SU-DHL-6 (cell line): Measurements from ENCODE around the gene TIMP2.

Experiments
- H2AFZ ChIP-seq: fragments of 200-600 bp; sonication (generic); 2 replicates; pipeline ENCODE4 v1.6.1; 2014; ENCODE audit warnings: low read depth, mild to moderate bottlenecking, moderate library complexity, mixed read lengths, antibody characterized with exemption, low read length; ENCODE audit not compliant: severe bottlenecking
- H3F3A ChIP-seq: fragments of 200-600 bp; shearing (Covaris generic); 2 replicates; pipeline ENCODE4 v1.6.0; 2016; ENCODE audit warnings: antibody characterized with exemption, mild to moderate bottlenecking; ENCODE audit not compliant: insufficient read depth
- H3K27ac ChIP-seq: fragments of 200-600 bp; sonication (generic); 2 replicates; pipeline ENCODE4 v1.5.1; 2016; ENCODE audit warnings: low read depth, mild to moderate bottlenecking, low read length, moderate library complexity, mixed read lengths
- H3K27me3 ChIP-seq: fragments of 200-600 bp; sonication (generic), shearing (Covaris generic); 2 replicates; pipeline ENCODE4 v1.6.0; 2014; ENCODE audit warnings: mild to moderate bottlenecking, low read length
- H3K36me3 ChIP-seq: fragments of 200-600 bp; sonication (generic); 2 replicates; pipeline ENCODE4 v1.6.1; 2014; ENCODE audit warnings: mild to moderate bottlenecking, low read length, mixed read lengths
- H3K4me2 ChIP-seq: fragments of 300-600, 200-600 bp; shearing (Covaris generic), sonication (generic); 2 replicates; pipeline ENCODE4 v1.6.0; 2014; ENCODE audit warnings: low read length, low read depth, mild to moderate bottlenecking; ENCODE audit not compliant: poor library complexity, severe bottlenecking
- H3K4me3 ChIP-seq: fragments of 200-600 bp; sonication (generic); 2 replicates; pipeline ENCODE4 v1.5.1; 2014; ENCODE audit warnings: antibody characterized with exemption, low read length, mild to moderate bottlenecking, mixed read lengths; ENCODE audit not compliant: insufficient read depth, poor library complexity, severe bottlenecking
- H3K79me2 ChIP-seq: fragments of 200-600 bp; sonication (generic); 2 replicates; pipeline ENCODE4 v1.6.1; 2014; ENCODE audit warnings: mild to moderate bottlenecking, low read length, moderate library complexity; ENCODE audit not compliant: insufficient read depth
- H3K9ac ChIP-seq: fragments of 200-600 bp; sonication (generic); 2 replicates; pipeline ENCODE4 v1.7.0; 2014; ENCODE audit warnings: mild to moderate bottlenecking, low read length
- H3K9me2 ChIP-seq: fragments of 200-600 bp; sonication (generic); replicated peaks from 2 replicates; pipeline ENCODE4 v1.6.1; 2014; ENCODE audit warnings: low read length; ENCODE audit not compliant: insufficient read depth
- H3K9me3 ChIP-seq: fragments of 200-600 bp; sonication (generic); 2 replicates; pipeline ENCODE4 v1.6.1; 2014; ENCODE audit warnings: low read length, mixed read lengths; ENCODE audit not compliant: insufficient read depth
- H4K20me1 ChIP-seq: fragments of 200-600 bp; sonication (generic); 2 replicates; pipeline ENCODE4 v1.6.1; 2014; ENCODE audit warnings: low read depth, mild to moderate bottlenecking, antibody characterized with exemption, low read length, moderate library complexity, mixed read lengths
- EZH2phosphoT487 ChIP-seq: fragments of 200-600 bp; sonication (generic), shearing (Covaris generic); conservative IDR thresholded peaks from 2 replicates; pipeline ENCODE4 v1.6.1; 2018; ENCODE audit warnings: mild to moderate bottlenecking, antibody characterized with exemption, low read length, moderate library complexity, mixed read lengths
- TF ChIP-seq, protein P1 (sequence below): fragments of 200-600 bp; sonication (generic); IDR thresholded peaks from one replicate; pipeline ENCODE4 v1.5.1; 2017; ENCODE audit warnings: antibody characterized with exemption, mild to moderate bottlenecking, low read length, moderate library complexity; ENCODE audit not compliant: insufficient read depth, poor library complexity, severe bottlenecking

Gene TIMP2

DNA sequence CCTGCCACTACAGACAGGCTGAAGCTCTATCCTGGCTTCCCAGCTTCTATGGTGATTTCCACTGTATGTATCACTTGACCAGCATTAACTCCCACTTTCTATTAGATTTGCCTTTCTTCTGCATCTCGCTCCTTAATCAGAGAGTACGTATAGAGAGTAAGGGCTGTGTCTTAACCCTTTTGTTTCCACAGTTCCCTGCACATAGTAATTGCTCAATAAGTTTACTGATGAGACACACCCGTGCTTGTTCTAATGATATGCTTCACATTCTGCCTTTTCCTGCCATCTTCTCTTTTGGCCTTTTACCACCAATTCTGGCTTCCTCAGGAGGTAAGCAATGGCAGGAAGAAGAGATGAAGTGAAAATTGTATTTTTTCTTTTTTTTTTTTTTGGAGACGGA is 64.0 kb downstream of the TIMP2 start:
- H3K9me2 ChIP-seq = no peaks in the 10 kb centered on the region
- no peaks in the 10 kb centered on the region for H3F3A ChIP-seq
- H3K9ac ChIP-seq = no peak overlapping the region
- H3K4me2 ChIP-seq = no peak overlapping the region
- no peak for TF ChIP-seq EZH2phosphoT487
- no peak overlapping the region for H3K27ac ChIP-seq
- no peaks in the 10 kb centered on the region for H3K9me3 ChIP-seq
- no peaks in the 10 kb centered on the region for H3K36me3 ChIP-seq
- H3K27me3 ChIP-seq = no peaks in the 10 kb centered on the region
- H2AFZ ChIP-seq = no peak overlapping the region
- H3K79me2 ChIP-seq = no peaks in the 10 kb centered on the region
- H4K20me1 ChIP-seq = no peaks in the 10 kb centered on the region
- H3K4me3 ChIP-seq = no peak overlapping the region

DNA sequence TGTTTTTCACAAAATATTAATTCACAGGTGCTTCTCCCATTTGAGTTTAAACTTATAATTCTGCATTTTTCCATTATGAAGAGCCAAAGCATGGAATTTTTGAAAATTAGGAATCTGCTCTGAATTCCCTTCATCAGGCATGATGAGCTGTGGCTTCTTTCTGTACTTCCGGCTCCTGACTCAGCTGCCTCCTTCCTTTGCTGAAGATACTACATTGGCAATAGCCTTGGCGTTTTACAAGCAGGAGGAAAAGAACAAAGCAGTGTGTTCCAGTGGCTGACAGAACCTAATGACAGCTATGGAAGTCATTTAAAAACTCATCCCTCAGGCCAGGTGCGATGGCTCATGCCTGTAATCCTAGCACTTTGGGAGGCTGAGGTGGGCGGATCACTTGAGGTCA is 66.1 kb downstream of the TIMP2 start:
- H3K4me3 ChIP-seq = no peak overlapping the region
- no peaks in the 10 kb centered on the region for H3K36me3 ChIP-seq
- H3K4me2 ChIP-seq = no peak overlapping the region
- no peaks in the 10 kb centered on the region for H3K9me3 ChIP-seq
- no peak overlapping the region for H3K9ac ChIP-seq
- H2AFZ ChIP-seq = no peak overlapping the region
- H3K79me2 ChIP-seq = no peaks in the 10 kb centered on the region
- no peaks in the 10 kb centered on the region for H4K20me1 ChIP-seq
- H3K9me2 ChIP-seq = no peaks in the 10 kb centered on the region
- H3F3A ChIP-seq = no peaks in the 10 kb centered on the region
- TF ChIP-seq EZH2phosphoT487 = no peak
- TF ChIP-seq, protein P1, sequence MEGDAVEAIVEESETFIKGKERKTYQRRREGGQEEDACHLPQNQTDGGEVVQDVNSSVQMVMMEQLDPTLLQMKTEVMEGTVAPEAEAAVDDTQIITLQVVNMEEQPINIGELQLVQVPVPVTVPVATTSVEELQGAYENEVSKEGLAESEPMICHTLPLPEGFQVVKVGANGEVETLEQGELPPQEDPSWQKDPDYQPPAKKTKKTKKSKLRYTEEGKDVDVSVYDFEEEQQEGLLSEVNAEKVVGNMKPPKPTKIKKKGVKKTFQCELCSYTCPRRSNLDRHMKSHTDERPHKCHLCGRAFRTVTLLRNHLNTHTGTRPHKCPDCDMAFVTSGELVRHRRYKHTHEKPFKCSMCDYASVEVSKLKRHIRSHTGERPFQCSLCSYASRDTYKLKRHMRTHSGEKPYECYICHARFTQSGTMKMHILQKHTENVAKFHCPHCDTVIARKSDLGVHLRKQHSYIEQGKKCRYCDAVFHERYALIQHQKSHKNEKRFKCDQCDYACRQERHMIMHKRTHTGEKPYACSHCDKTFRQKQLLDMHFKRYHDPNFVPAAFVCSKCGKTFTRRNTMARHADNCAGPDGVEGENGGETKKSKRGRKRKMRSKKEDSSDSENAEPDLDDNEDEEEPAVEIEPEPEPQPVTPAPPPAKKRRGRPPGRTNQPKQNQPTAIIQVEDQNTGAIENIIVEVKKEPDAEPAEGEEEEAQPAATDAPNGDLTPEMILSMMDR = no peak
- no peaks in the 10 kb centered on the region for H3K27me3 ChIP-seq
- H3K27ac ChIP-seq = no peak overlapping the region

DNA sequence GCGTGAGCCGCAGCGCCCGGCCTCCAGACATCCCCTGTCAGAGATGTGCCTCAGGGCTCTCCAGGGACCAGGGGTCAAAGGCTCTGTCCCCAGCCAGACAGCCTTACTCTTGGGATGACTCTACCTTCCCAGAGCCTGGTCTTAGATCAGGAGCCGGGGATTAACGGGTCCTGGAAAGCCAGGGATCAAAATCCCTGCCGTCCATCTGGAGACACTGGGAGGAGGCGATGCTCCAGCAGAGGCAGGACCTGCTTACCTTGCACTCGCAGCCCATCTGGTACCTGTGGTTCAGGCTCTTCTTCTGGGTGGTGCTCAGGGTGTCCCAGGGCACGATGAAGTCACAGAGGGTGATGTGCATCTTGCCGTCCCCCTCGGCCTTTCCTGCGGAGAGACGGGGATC is 67.9 kb downstream of the TIMP2 start:
- Histone ChIP-seq H3K9me2 (no peaks in the 10 kb centered on the region), H3K79me2 (no peaks in the 10 kb centered on the region), H3K27ac (no peak overlapping the region), H3K27me3 (no peaks in the 10 kb centered on the region), H3K36me3 (no peaks in the 10 kb centered on the region), H3K9ac (no peak overlapping the region), H2AFZ (no peak overlapping the region), H3K4me2 (no peak overlapping the region), H3F3A (no peaks in the 10 kb centered on the region), H4K20me1 (no peaks in the 10 kb centered on the region), H3K4me3 (no peak overlapping the region), H3K9me3 (no peaks in the 10 kb centered on the region)
- TF ChIP-seq, protein P1 = no peak
- no peak for TF ChIP-seq EZH2phosphoT487

DNA sequence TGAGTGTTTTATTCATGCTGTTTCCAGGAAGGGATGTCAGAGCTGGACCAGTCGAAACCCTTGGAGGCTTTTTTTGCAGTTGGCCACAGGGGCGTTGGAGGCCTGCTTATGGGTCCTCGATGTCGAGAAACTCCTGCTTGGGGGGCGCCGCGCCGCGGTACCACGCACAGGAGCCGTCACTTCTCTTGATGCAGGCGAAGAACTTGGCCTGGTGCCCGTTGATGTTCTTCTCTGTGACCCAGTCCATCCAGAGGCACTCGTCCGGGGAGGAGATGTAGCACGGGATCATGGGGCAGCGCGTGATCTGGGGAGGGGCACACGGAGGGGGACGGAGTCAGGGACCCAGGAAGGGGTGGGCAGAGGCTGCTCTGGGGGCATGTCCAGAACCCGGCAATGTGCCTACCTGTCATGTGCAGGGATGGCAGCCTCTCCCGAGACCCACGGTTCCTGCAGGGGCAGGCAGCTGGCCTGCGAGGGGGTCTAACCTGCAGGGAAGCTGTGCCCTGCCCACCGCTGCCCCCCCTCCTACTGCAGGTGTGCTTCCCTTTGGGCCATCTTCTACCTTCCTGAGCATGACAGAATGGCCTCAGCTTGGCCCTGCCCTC is 69.5 kb downstream of the TIMP2 start:
- no peaks in the 10 kb centered on the region for H3K79me2 ChIP-seq

More for the DNA sequence above, 69.5 kb downstream of the TIMP2 start:
- no peak for TF ChIP-seq EZH2phosphoT487
- TF ChIP-seq, protein P1 = no peak
- Histone ChIP-seq H3K27me3 (no peaks in the 10 kb centered on the region), H3K36me3 (no peaks in the 10 kb centered on the region), H3K9me2 (no peaks in the 10 kb centered on the region), H3F3A (no peaks in the 10 kb centered on the region), H2AFZ (no peak overlapping the region), H4K20me1 (no peaks in the 10 kb centered on the region), H3K27ac (no peak overlapping the region), H3K9me3 (no peaks in the 10 kb centered on the region), H3K4me3 (no peak overlapping the region), H3K9ac (no peak overlapping the region), H3K4me2 (no peak overlapping the region)
